Fibroblast of the conjunctiva (primary cell): ENCODE results near the gene MYT1.

Source experiments
- DNase-seq: peaks from one replicate; pipeline ENCODE4 v3.0.0-alpha.2; 2010; ENCODE audit warnings: low read depth

Gene MYT1

DNA sequence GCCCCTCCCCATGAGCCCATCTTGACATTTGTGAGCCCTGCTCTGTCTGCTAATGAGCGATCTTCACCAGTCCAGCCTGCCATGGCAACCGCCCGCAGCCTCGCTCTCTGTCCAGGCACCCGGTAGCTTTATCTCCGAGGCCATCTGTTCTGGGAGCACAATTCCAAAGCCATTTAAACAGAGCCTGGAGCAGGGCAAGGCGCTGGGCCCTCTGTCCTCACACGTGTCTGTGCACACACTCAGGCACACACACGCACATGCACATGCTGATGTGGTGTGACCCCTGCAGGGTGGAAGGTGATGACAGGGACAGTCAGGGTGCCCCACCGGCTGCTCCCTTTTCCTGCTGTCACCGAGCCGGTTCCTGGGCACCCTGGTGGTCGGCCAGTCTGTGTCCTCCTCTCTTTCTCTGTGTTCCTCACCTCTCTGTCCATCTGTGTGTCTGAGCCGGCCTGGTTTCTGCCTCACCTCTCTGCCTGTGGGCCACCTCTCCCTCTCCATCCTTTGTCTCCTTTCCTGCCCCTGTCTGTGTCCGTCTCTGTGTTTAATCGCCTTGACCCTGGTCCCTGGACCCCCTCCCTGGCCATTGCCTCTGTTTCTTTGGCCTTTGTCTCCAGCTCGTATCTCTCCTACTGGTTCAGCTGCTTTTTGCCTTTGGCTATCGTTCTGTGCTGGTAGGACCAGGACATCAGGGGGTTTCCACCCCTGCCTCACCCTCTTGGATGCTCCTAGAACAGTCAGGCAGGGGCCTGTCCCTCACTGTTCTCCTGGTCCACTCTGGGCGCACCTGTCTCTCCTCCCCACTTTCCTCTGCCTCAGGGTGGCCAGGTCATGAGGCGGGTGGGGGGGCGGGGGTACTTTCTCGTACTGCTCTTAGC is 8.8 kb upstream of the MYT1 start:
- DNase-seq, result no peak

DNA sequence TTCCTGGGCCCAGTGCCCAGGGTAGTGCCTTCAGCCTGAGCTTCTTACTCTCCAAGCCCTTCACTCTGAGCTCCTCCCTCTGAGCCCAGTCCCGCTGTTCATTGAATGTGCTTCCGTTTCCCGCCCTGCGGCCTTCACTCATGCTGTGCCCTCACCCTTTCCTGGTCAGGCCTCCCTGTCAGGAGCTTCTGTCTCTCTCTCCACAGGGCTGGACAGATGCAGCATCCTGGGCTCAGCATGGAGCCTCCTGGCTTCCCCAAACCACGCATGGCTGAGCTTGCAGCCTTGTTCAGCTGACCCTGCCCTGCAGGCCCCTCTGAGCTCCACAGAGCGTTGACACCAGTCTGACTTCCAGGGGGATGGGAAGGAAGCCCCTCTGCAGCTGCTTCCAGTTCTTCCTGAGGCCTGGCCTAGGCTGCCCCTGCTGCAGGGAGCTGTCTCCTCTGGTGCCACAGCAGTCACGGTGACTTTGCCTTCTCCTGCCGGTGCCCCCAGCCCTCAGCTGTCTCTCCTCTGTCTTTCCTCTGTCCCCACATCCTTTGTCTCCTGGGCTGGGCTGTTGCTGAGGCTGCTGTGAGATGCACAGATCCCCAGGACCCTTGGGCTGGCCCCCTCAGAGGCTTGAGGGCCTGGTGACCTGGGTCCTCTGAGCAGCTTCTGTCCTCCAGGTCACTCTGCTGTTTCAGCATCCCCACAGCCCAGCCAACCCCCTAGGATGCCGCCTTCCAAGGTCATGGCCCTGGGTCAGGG is 7.9 kb upstream of the MYT1 start:
- DNase-seq, result no peak

DNA sequence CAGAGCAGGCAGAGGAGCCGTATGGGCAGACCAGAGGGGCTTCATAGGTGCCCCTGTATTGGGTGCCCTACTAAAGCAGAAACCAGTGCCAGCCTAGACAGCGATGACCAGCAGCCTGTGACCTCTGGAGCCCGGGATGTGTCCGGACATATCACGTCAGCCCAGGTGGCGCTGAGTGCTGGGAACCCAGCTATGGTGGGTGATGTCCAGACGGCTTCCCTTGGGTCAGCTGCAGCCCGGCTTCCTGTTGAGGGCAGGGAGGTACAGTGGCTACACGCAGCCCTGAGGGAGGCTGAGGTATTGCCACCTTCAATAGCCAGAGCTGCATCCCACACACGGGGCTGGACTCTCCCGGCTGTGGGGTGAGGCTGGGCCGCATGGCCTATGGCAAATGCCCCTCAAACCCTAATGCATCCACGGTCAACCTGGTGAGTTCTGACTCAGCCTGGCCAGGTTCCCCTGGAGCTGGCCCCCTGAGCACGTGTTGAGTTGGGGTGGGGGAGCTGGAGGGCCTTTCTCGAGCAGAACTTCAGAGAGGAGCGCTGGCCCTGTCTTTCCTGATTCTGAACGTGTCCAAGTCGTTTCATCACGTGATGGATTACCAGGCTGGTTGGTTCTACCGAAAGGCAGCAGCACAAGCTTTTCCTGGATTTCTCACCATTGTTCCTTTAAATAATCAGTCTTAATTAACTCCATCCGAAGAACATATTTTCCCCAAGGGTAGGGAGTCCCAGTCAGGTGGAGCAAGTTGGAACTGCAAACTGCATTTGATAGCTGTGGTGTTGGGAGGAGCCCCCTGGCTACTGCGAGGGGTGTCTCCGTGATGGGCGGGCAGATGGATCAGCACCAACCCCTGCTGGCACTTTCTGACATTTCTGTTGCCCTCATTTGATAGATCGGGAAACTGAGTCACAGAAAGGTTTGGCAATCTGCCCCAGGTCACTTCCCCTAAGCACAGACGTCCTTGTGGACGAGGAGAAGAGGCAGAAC is 7.1 kb upstream of the MYT1 start:
- DNase-seq, result no peak

DNA sequence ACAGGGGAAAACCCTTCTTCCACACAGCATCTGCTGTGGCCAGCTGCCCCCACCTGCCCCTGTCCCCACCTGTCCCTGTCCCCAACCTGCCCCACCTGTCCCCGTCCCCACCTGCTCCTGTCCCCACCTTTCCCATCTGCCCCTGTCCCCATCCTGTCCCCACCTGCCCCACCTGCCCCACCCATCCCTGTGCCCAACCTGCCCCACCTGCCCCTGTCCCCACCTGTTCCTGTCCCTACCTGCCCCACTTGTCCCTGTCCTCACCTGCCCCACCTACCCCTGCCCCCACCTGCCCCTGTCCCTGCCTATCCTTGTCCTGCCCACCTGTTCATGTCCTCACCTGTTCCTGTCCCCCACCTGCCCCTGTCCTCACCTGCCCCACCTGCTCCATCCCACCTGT is 6.4 kb upstream of the MYT1 start:
- DNase-seq, result no peak

DNA sequence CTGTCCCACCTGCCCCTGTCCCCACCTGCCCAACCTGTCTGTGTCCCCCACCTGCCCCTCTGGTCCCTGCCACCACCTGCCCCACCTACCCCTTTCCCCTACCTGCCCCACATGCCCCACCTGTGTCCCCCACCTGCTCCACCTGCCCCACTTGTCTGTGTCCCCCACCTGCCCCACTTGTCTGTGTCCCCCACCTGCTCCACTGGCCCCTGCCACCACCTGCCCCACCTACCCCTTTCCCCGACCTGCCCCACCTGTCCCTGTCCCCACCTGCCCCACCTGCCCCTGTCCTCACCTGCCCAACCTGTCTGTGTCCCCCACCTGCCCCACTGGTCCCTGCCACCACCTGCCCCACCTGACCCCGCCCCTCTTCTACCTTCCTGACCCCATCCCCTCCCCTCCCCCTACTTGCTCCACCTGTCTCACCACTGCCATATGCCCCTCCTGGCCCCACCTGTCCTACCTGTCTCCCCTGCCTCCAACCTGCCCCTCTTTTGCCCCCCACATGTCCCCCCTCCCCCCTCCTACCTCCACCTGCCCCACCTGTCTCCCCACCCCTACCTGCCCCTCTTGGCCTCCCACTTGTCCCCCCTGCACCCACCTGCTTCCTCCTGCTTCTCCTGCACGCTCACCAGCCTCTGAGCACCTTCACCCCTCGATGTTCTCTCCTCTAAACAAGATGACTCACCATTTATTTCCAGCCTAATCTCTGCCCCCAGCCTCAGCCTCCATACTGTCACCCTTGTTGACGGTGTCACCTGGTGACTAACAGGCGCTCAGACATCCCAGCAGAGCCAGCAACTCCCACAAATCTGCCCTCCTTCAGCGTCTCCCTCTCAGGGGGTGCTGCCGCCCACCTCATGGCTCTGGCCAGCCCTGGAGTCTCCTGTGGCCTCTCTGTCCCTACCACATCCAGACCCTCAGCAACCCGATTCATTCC is 5.6 kb upstream of the MYT1 start:
- no peak for DNase-seq

DNA sequence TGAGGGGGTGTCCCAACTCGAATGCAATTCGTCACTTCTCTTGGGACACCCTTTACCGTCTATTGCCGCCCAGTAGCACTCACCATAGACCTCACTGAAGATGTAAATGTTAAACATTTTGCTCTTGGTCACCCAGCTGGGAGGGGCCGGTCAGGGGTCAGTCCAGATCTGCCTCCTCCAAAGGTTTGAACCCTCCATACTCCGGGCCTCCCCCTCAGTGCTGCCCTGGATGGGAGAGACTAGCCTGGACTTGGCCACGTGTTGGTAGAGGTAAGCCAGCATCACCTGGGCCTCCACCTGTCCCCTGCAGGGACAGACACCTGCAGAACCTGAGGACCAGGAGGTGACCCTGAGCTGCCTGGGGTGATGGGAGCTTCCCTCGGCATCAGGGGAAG is 5.0 kb upstream of the MYT1 start:
- DNase-seq, result no peak

DNA sequence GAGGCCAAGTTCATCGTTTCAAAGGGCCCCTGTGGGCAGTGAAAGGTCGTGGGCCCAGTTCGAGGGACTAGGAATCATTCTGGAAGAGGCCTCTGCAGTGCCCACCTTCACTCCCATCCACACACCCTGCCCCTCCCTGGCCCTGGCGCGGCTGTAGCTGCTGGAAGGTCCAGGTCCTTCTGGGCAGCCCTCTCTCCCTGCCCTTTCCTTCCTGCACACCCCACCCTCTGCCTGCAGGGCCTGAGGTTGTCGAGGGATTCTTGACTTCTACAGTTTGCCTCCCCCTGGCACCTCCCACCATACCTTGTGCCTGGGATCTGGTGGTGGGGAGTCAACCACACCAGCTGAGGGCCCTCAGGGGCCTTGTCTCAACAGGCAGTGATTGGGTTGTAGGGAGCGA is 4.5 kb upstream of the MYT1 start:
- no peak for DNase-seq

DNA sequence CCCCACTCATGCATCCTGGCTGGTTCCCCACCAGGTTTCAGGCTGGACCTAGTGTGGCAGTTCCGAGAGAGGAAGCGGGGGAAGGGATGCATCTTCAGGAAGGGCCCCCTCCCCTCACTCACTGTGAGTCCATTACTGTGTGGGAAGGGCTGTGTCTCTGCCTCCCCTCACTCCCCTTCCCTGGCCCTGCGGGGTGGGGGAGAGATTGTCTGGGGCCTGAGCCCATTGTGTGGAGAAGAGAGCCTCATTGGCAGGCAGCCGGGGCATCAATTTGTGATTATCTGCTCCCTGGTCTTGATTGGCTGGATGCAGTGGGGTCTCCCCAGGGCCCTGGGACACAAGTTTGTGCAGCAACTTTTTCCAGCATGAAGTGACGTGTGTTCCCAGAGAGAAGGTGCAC is 4.1 kb upstream of the MYT1 start:
- DNase-seq, result no peak

DNA sequence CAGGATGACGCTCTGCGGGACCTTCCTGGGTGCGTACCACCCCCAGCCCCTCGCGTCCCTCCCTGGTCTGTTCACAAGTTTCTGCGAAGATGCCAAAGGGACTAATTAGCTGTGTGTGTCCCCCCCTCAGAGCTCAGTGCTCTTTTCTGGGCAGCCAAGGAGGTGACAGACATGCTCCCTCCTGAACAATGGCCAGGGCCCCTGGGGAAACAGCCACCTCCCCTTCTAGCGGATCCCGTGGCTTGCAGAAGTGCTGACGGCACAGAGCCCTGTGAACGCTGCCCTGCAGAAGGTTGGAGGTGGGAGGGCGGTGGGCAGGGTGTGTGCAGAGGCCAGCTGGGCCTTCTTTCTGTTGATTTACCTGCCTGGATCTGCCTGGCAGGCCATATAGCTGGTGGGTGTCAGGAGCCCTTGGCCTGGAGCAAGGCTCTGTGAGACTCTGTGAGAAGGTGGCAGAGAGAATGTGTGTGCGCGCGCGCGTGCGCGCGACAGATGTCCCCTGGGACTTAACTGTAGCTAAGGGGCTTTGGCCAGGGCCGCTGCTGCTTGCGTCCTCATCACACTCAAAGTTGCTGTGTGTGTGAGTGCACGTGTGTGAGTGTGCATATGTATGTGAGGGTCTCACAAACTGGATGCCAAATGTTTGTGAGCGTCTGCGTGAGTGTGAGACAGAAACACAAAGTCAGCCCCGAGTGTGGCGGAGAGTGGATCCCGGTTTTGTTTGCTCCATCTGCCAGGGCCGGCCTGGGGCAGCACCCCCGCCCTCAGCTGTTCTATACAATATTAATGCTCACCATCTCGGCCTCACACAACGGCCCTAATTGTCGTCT is 3.5 kb upstream of the MYT1 start:
- no peak for DNase-seq

DNA sequence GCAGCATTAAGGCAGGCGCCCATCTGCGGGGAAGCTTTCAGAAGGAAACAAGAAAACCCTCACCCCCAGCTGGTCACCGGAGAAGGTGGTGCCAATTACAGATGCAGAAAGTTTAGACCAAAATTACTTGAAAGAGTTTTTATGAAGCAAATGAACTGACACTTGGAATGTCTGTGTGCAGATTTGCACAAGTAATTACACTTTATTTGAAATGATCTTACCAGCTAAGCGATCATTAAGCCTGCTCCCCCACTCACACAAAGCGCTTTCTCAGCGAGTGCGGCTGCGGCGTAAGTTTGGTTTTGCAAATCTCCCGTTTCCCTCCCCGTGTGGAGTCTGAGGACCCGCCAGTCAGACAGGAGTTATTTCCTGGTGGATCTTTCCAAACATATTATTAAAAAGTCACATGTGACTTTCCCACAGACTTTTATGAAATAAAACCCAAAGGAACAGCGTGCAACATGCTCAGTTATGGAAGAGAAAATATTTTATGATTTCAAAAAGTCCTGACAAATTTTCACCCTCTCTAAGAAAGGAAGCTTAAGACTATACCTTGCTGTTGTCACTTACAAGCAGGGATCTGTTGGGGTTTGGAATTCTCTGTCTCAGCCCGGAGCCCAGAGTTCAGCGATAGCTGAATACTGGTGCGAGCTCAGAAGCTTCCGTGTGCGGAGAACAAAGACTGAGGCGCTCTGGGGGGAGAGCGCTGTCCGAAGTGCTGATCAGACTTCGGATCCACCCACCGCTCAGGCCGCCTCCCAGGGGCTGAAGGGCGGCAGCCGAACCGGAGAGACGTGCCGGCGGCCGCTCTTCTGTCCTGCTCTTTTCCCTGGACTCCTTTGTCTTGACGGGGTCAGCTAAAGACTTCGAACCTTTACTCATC is 2.7 kb upstream of the MYT1 start:
- DNase-seq, result no peak

DNA sequence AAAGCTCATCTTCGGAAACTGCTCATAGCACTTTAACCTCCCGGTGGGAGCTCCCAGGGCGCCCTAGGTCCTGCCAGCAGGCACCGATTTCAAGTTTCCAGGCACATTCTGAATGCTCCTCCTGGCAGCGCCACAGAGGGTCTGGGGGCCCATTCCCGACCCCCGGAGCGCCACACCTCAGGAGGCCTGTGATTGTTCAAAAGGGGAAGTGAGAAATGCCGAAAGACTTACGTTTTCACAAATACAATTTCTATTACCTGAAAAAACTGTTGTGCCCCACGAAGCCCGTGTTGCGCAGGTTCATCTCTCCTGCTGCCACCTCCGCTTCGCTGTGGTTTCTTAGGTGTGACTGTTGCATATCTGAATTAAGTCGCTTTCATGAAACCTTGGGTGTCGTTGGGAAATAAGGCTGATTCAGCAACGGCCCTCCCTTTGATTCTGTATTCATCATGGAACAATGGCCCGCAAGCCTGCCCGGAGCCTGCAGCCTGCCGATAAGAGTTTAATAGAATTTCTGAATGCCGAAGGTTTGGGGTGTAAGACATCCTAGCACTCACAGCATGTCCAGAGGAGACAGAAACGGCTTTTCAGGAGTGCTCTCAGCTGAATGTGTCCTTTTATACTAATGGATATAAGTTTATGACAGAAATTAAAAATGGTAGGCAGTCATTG is 1.9 kb upstream of the MYT1 start:
- no peak for DNase-seq

DNA sequence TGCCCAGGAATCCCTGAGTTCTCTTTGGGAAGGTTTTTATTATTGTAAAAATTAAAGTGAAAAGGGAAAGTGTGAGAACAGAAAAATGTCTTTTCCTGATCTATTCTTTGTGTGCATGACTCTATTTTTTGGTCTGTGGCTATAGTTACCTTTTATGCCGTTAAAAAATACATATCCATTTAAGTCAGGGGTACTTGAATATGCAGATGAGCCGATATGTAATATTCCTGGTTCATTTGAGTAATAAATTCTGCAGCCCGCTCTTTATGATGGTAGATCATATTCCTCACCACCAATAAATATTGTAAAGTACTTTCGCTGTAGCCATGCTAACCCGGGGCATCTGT is 503 bp upstream of the MYT1 start:
- DNase-seq, result no peak

DNA sequence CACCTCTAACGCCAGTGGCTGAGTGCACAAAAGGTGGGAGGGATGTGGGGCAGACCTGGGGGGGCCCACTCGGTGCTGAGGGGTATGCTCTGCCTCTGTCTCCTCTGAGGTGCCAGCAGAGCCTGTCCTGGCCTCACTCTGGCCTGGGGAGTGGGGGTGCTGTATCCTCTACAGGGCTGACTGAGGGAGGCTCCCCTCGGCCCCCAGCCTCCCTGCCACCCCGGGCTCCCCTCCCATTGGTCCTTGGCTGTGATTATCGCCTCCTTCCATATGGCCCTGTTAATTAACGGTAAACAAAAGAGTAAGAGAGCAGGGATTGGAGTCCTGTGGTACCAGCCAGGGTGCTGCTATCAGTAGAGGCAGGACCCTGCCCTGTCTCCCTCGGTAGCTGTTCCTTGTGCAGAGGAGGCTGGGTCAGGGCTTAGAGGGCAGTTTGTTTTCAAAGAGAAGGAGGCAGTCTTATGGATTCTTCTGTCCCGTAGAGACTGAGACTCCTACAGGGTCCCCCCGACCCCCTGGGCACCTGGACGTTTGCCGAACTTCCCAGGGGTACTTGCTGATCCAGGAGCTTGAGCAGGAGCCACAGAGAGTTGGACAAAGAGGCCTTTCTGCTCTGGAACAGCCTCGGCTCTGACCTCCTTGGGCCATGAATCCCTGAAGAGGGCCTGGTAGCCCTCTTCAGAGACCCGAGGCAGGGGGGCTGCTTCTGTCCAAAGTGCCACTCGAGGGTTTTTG is 1.8 kb downstream of the MYT1 start:
- no peak for DNase-seq

DNA sequence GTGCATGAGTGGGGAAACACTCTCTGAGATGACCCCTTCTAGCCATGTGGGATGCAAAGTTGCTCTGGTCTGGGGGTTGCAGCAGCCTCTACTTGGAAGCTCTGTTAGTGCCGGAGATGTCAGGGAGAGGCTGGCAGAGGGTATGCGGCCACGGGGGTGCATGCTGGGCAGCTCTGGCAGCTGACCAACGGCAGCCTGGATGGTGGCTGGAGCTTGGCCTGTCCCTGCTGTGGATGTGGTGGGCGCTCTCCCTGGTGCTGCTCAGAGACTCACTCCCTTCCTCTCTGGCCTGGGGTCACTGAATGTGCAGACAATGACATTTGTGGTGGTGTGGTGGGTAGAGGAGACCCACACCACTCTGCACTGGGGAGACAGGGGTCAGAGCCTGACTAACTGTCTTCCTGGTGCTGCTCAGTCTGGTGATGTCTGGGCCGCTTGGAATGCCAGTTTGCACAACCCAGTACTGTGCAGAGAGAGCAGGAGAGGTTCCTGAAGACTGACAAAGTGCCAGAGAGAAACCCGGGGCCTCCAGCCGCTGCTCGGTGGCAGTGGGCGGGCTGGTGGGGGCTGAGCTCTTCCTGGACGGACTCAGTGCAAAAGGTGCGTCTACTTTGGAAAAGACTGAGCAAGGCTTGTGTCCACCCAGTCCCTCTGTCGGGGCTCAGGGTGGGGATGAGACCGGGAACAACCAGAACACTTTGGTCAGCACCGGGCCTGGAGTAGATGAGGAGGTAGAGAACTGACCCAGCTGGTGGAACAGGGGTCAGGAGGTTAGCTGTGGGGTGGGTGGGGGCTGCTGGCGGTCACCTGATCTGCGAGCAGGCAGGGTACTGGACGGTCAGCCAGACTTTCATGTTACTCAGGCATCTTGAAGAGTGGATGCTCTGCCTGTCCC is 2.7 kb downstream of the MYT1 start:
- no peak for DNase-seq

DNA sequence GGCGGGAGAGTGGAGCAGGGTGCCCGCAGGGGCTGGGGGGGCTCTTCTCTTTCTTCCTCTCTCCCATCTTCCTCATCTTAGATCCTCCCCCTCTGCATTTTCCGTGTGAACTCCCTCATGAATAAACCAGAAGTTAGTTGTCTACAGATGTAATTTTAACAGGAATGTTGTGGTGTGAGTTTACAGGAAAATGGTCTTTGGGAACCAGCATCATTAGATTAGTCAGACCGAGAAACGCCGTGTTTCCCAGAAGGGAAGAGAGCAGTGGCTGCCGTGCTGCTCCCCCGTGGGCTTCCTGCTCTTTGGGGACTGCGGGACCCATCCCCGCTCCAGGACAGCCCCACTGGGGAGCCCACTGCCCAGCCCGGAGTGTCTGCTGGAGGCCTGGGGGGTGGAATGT is 3.4 kb downstream of the MYT1 start:
- DNase-seq, result no peak

DNA sequence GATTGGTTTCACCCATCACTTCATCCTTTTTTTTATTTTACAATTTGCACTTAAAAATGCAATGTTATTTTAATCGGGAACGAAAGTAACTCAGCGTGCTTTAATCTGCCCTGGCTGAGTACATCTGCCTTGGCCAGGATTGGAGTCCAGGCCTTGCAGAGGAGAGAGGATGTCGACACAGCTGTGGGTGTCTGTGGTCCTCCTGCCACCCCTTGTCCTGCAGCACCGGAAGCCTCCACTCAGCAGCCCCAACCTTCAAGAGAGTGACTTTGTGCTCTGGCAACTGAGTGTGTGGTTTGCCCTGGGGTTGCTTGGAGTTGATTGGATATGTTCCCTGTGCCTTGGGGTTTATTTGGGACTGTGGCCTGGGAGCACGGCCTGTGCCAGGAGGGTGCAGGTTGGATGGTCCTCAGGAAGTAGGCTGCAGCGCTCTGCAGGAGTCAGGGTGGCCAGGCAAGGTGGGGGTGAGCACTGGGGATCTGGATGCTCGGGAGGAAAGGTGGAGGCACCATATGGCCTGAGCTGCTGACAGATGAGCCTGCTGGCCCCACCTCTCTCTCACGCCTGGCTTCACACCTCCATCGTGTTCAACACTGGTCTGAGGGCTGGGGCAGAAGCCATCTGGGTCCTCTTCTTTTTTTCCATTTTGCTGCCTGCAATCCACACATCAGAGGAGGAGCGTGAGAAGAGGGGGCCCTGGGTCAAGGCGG is 4.3 kb downstream of the MYT1 start:
- no peak for DNase-seq
